ENCODE data around the gene CST7.
"Not testable (repeated sequence)": the region's sequence is repeated elsewhere in the genome, so short reads cannot be mapped to it uniquely, and the experiment has no call there.

Gene CST7

DNA sequence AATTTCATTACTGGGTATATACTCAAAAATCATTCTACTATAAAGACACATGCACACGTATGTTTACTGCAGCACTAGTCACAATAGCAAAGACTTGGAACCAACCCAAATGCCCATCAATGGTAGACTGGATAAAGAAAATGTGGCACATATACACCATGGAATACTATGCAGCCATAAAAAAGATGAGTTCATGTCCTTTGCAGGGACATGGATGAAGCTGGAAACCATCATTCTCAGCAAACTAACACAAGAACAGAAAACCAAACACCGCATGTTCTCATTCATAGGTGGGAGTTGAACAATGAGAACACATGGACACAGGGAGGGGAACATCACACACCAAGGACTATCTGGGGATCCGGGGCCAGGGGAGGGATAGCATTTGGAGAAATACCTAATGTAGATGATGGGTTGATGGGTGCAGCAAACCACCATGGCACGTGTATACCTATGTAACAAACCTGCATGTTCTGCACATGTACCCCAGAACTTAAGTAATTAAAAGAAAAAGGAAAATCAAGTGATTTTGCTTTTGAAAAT is 602 bp upstream of the CST7 start:
- not testable (repeated sequence) for H3K4me2 ChIP-seq (ENCODE audit: low read length); H3F3A ChIP-seq (ENCODE audit: control insufficient read depth, insufficient read depth); H3K27me3 ChIP-seq (ENCODE audit: control insufficient read depth, low read length); H4K20me1 ChIP-seq (ENCODE audit: control insufficient read depth, insufficient read depth, low read depth, low read length); H3K9me2 ChIP-seq (replicated peaks; ENCODE audit: control insufficient read depth, low read length); H3K4me3 ChIP-seq (ENCODE audit: low read length); H3K4me1 ChIP-seq (ENCODE audit: control insufficient read depth, low read length); H3K79me2 ChIP-seq (ENCODE audit: control insufficient read depth, low read length); H3K36me3 ChIP-seq (ENCODE audit: control insufficient read depth, low read length); H3K27ac ChIP-seq (ENCODE audit: low read depth, low read length); H3K9me3 ChIP-seq (ENCODE audit: control insufficient read depth, insufficient read depth, low read length)

DNA sequence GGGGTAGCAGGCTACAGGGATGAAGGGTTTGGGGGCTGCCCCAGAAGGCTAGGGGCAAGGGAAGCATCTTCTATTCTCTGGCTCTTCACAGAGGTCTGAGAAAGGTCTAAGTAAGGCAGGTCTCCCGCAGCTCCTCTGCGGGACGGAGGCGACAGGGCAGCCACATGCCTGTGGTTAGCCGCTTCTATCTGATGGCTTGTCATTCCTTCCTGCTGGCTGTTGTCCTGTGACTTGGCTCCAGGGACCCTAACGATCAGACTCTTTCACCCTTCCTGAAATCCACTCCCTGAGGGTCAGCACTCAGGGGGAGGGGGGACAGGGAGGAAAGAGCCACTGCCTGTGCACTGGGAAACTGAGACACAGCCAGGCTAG is 673 bp downstream of the CST7 start:
- Histone ChIP-seq H3K79me2 (ENCODE audit: control insufficient read depth, low read length) (no peaks in the 10 kb centered on the region), H3K36me3 (ENCODE audit: control insufficient read depth, low read length) (no peaks in the 10 kb centered on the region), H3K27me3 (ENCODE audit: control insufficient read depth, low read length) (no peaks in the 10 kb centered on the region), H3K9me2 (replicated peaks; ENCODE audit: control insufficient read depth, low read length) (no peaks in the 10 kb centered on the region), H3F3A (ENCODE audit: control insufficient read depth, insufficient read depth) (peaks cover 3% of the 10 kb centered on the region), H3K9me3 (ENCODE audit: control insufficient read depth, insufficient read depth, low read length) (no peaks in the 10 kb centered on the region), H3K4me3 (ENCODE audit: low read length) (no peak overlapping the region), H3K27ac (ENCODE audit: low read depth, low read length) (no peak overlapping the region), H3K4me2 (ENCODE audit: low read length) (no peak overlapping the region), H4K20me1 (ENCODE audit: control insufficient read depth, insufficient read depth, low read depth, low read length) (no peaks in the 10 kb centered on the region), H3K4me1 (ENCODE audit: control insufficient read depth, low read length) (peaks cover 9% of the 10 kb centered on the region)
- TF ChIP-seq EZH2phosphoT487 (IDR thresholded peaks at IDR 0.05; ENCODE audit: borderline replicate concordance, low read length), result no peak
- TF ChIP-seq, protein P1, sequence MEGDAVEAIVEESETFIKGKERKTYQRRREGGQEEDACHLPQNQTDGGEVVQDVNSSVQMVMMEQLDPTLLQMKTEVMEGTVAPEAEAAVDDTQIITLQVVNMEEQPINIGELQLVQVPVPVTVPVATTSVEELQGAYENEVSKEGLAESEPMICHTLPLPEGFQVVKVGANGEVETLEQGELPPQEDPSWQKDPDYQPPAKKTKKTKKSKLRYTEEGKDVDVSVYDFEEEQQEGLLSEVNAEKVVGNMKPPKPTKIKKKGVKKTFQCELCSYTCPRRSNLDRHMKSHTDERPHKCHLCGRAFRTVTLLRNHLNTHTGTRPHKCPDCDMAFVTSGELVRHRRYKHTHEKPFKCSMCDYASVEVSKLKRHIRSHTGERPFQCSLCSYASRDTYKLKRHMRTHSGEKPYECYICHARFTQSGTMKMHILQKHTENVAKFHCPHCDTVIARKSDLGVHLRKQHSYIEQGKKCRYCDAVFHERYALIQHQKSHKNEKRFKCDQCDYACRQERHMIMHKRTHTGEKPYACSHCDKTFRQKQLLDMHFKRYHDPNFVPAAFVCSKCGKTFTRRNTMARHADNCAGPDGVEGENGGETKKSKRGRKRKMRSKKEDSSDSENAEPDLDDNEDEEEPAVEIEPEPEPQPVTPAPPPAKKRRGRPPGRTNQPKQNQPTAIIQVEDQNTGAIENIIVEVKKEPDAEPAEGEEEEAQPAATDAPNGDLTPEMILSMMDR (IDR thresholded peaks at IDR 0.05; ENCODE audit: low read depth, low read length, poor library complexity, severe bottlenecking), result no peak

DNA sequence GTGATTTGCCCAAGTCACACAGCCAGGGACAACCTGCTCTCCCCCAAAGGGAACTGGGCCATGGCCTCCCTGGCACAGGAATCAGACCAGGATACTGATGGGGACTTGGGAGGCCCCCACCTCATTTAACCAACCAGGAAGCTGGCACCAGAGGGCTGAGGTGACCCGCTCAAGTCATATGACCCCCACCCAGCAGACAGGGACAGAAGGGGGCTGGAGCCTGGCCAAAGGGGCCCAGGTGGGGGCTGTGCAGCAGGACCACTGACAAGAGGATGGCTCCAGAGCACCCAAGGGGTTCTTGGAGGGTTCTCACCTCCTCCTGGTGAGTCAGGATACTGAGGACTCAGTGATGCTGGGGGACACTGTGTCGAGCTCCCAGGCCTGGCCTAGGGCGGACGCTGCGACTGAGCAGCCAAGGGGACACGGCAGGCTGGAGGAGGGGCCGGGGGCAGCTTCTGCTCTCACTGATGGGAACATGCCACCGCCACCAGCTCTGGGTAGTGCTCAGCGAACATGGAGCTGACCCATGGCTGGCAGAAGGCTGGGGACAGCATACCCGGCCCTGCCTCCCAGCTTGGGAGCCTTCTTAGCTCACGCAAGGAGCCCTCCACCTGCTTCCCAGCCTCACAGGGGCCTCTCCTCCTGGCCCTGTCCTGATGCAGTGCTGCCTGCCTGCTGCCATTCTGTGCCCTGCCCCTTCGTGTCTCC is 1.2 kb downstream of the CST7 start:
- Histone ChIP-seq H3K27me3 (ENCODE audit: control insufficient read depth, low read length) (no peaks in the 10 kb centered on the region), H3K27ac (ENCODE audit: low read depth, low read length) (no peak overlapping the region), H3K36me3 (ENCODE audit: control insufficient read depth, low read length) (no peaks in the 10 kb centered on the region), H3K4me2 (ENCODE audit: low read length) (no peak overlapping the region), H3K9me3 (ENCODE audit: control insufficient read depth, insufficient read depth, low read length) (no peaks in the 10 kb centered on the region), H3K4me1 (ENCODE audit: control insufficient read depth, low read length) (peaks cover 14% of the 10 kb centered on the region), H3F3A (ENCODE audit: control insufficient read depth, insufficient read depth) (peaks cover 3% of the 10 kb centered on the region), H4K20me1 (ENCODE audit: control insufficient read depth, insufficient read depth, low read depth, low read length) (no peaks in the 10 kb centered on the region), H3K9me2 (replicated peaks; ENCODE audit: control insufficient read depth, low read length) (no peaks in the 10 kb centered on the region), H3K79me2 (ENCODE audit: control insufficient read depth, low read length) (no peaks in the 10 kb centered on the region), H3K4me3 (ENCODE audit: low read length) (no peak overlapping the region)
- TF ChIP-seq, protein P1 (IDR thresholded peaks at IDR 0.05; ENCODE audit: low read depth, low read length, poor library complexity, severe bottlenecking), result no peak
- no peak for TF ChIP-seq EZH2phosphoT487 (IDR thresholded peaks at IDR 0.05; ENCODE audit: borderline replicate concordance, low read length)

DNA sequence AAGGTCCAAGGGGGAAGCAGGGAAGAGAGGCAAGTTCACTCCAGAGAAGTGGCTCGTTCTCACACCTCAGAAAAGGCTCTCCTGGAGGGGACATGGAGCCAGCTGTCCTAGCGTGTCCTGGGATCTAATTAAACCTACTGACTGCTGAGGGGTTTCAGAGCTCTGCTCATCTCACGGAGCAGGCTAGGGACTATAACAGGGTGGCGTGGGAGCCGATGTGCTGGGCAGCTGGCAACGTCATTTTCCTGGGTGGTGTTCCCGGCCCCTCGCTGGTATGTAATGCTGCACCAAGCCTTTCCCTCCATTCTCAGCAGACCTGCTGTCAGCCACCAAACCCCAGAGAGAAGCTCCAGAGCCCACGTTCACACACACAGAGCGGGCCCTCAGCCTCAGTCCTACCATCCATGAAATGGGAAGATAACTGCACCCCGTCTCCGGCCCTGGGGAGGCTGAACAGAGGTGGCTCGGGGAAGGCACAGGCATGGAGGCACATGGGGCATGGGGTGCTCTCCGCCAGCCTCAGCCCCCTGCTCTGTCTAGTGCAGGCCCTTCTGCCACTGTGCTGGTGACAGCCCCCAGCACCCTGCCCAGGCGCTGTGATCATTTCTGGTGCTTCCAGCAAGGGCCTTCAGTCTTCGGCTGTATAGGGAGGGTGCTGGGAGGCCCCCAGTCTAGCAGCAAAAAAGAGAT is 1.9 kb downstream of the CST7 start:
- H3K27ac ChIP-seq (ENCODE audit: low read depth, low read length), result no peak overlapping the region
- TF ChIP-seq, protein P1 (IDR thresholded peaks at IDR 0.05; ENCODE audit: low read depth, low read length, poor library complexity, severe bottlenecking), result no peak
- no peak for TF ChIP-seq EZH2phosphoT487 (IDR thresholded peaks at IDR 0.05; ENCODE audit: borderline replicate concordance, low read length)
- H4K20me1 ChIP-seq (ENCODE audit: control insufficient read depth, insufficient read depth, low read depth, low read length), result no peaks in the 10 kb centered on the region
- no peaks in the 10 kb centered on the region for H3K79me2 ChIP-seq (ENCODE audit: control insufficient read depth, low read length)
- no peaks in the 10 kb centered on the region for H3K9me2 ChIP-seq (replicated peaks; ENCODE audit: control insufficient read depth, low read length)
- H3K27me3 ChIP-seq (ENCODE audit: control insufficient read depth, low read length), result no peaks in the 10 kb centered on the region
- H3K4me2 ChIP-seq (ENCODE audit: low read length), result no peak overlapping the region
- no peak overlapping the region for H3K4me3 ChIP-seq (ENCODE audit: low read length)
- peaks cover 3% of the 10 kb centered on the region for H3F3A ChIP-seq (ENCODE audit: control insufficient read depth, insufficient read depth)
- peaks cover 15% of the 10 kb centered on the region for H3K4me1 ChIP-seq (ENCODE audit: control insufficient read depth, low read length)
- H3K36me3 ChIP-seq (ENCODE audit: control insufficient read depth, low read length), result no peaks in the 10 kb centered on the region
- no peaks in the 10 kb centered on the region for H3K9me3 ChIP-seq (ENCODE audit: control insufficient read depth, insufficient read depth, low read length)
